DOHH2 (cell line): ENCODE measurements around the gene THRB.

ENCODE experiments used
- CTCF ChIP-seq: fragments of 200-600 bp; sonication (generic); IDR thresholded peaks from one replicate; pipeline ENCODE4 v1.5.1; 2014; ENCODE audit warnings: antibody characterized with exemption, mild to moderate bottlenecking, low read depth, low read length; ENCODE audit not compliant: poor library complexity, severe bottlenecking
- EZH2phosphoT487 ChIP-seq: fragments of 200-600 bp; sonication (generic); IDR thresholded peaks from 2 replicates; pipeline ENCODE4 v1.6.1; 2017; ENCODE audit warnings: borderline replicate concordance, mild to moderate bottlenecking, antibody characterized with exemption, low read length, moderate library complexity, mixed read lengths

DNA sequence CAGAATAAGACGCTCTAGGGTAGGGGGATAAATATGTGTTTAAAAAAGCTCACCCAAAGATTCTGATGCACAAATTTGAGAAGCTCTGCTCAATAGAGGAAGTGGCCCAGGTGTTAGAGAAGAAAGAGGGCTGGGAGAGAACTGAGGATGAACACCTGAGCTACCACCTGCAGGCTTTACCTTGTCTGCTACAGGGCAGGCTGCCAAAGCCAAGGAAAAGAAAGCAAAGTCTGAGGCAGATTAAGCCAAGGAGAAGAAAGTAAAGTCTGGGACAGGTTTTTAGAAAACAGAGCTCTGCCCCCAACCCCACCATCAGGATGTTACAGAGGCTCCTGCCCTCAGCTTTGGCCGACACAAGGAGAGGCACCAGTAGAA lies 92.9 kb downstream of the THRB start:
- no peak for TF ChIP-seq CTCF
- no peak for TF ChIP-seq EZH2phosphoT487
